D721Med (cell line): ENCODE results near the gene NAPSA.

Source experiments
- DNase-seq: peaks from one replicate; pipeline ENCODE4 v3.0.0; 2011; ENCODE audit warnings: low spot score; ENCODE audit not compliant: insufficient read length
- FAIRE-seq: peaks from 2 replicates; lab custom pipeline; 2011; peaks lifted over from hg19 to GRCh38; lab: Jason Lieb, UNC
- CTCF ChIP-seq: IDR thresholded peaks from 2 replicates; pipeline ENCODE4 v1.5.1; 2012; ENCODE audit warnings: mild to moderate bottlenecking, control low read depth; ENCODE audit not compliant: insufficient read depth; ENCODE audit errors: missing control alignments

NAPSA gene

GRCh38 chr19:50406156-50406820 lies 40.8 kb upstream of the NAPSA start:
- no peak for TF ChIP-seq CTCF
- FAIRE-seq (no peak), DNase-seq (no peak)

- no peak for FAIRE-seq
- DNase-seq: no peak
- TF ChIP-seq CTCF: no peak
Observed at GRCh38 chr19:50402544-50403301, 37.3 kb upstream of the NAPSA start.

- no peak for FAIRE-seq
- DNase-seq: no peak
- TF ChIP-seq CTCF: no peak
Observed at GRCh38 chr19:50401605-50402450, 36.4 kb upstream of the NAPSA start.

- no peak for TF ChIP-seq CTCF
- FAIRE-seq (no peak), DNase-seq (no peak)
Observed at GRCh38 chr19:50399368-50399745, 33.9 kb upstream of the NAPSA start.

GRCh38 chr19:50398675-50399367 lies 33.4 kb upstream of the NAPSA start:
- no peak for FAIRE-seq
- TF ChIP-seq CTCF: no peak
- DNase-seq: no peak

GRCh38 chr19:50394017-50394416 lies 28.6 kb upstream of the NAPSA start:
- DNase-seq: no peak
- FAIRE-seq: no peak
- TF ChIP-seq CTCF: no peak
